H1 (cell line): Measurements from ENCODE around the gene TMLHE. TPM values are rescaled to one million over a fixed set of nuclear protein-coding genes. Genes with fewer than 3 reads are reported as not detected.

Source experiments
- CTCF ChIA-PET: fragments of 300-600 bp; sonication (Branson Sonifier 250); formaldehyde crosslinking; loops from one replicate; lab custom pipeline; 2021; ENCODE audit not compliant: partially characterized antibody; lab: Charles Lee
- POLR2A ChIA-PET: fragments of 300-600 bp; sonication (Branson Sonifier 250); formaldehyde crosslinking; loops from one replicate; lab custom pipeline; 2021; ENCODE audit warnings: inconsistent platforms; ENCODE audit not compliant: partially characterized antibody; lab: Charles Lee
- DNase-seq, 2 experiments: peaks; one replicate each; pipeline versions ENCODE4 v3.0.0 to v3.0.0-alpha.2; 2010 to 2022; ENCODE audit warnings: low spot score in 2 of 2, low read depth in 1 of 2, mixed read lengths in 1 of 2
- FAIRE-seq: peaks from 2 replicates; lab custom pipeline; 2011; peaks lifted over from hg19 to GRCh38; lab: Jason Lieb, UNC
- H2AFZ ChIP-seq: 2 replicates; pipeline ENCODE4 v1.8.1; 2012; ENCODE audit warnings: low read length, inconsistent platforms
- H2AK5ac ChIP-seq: 2 replicates; pipeline ENCODE4 v1.6.1; 2013; ENCODE audit warnings: low read depth, low read length
- H2BK120ac ChIP-seq: replicated peaks from 2 replicates; pipeline ENCODE3; 2013; ENCODE audit warnings: low read depth, low read length, inconsistent platforms
- H2BK12ac ChIP-seq: 2 replicates; pipeline ENCODE4 v1.6.1; 2013; ENCODE audit warnings: low read depth, low read length
- H2BK15ac ChIP-seq: 2 replicates; pipeline ENCODE4 v1.6.1; 2013; ENCODE audit warnings: low read length
- H2BK20ac ChIP-seq: 2 replicates; pipeline ENCODE4 v1.6.1; 2013; ENCODE audit warnings: low read length
- H2BK5ac ChIP-seq: 2 replicates; pipeline ENCODE4 v1.6.1; 2013; ENCODE audit warnings: low read depth, low read length
- H3K14ac ChIP-seq: 2 replicates; pipeline ENCODE4 v1.6.1; 2013; ENCODE audit warnings: inconsistent platforms; ENCODE audit not compliant: insufficient read length
- H3K18ac ChIP-seq: 2 replicates; pipeline ENCODE4 v1.6.1; 2013; ENCODE audit warnings: low read length; ENCODE audit errors: extremely low read depth
- H3K23ac ChIP-seq: 2 replicates; pipeline ENCODE4 v1.6.1; 2013; ENCODE audit warnings: inconsistent platforms; ENCODE audit not compliant: insufficient read length
- H3K23me2 ChIP-seq: 2 replicates; pipeline ENCODE4 v1.6.1; 2013; ENCODE audit warnings: low read depth, low read length
- H3K27ac ChIP-seq: 2 replicates; pipeline ENCODE4 v1.6.1; 2011; ENCODE audit warnings: low read depth, low read length, inconsistent platforms
- H3K27me3 ChIP-seq, 4 experiments: replicated peaks in 1 of 4; 1 replicate in 1 of 4; 2 replicates in 3 of 4; pipeline versions ENCODE4 v1.6.1 to v1.8.1; 2011 to 2013; ENCODE audit warnings: low read length in 3 of 4, mild to moderate bottlenecking in 3 of 4, inconsistent platforms in 2 of 4, mixed read lengths in 2 of 4, moderate library complexity in 1 of 4; ENCODE audit not compliant: control insufficient read depth in 3 of 4, insufficient read depth in 3 of 4; ENCODE audit errors: extremely low read depth in 1 of 4
- H3K36me3 ChIP-seq, 4 experiments: 2 replicates each; pipeline versions ENCODE4 v1.6.1 to v1.8.1; 2011 to 2013; ENCODE audit warnings: mild to moderate bottlenecking in 4 of 4, low read length in 3 of 4, moderate library complexity in 2 of 4, control low read depth in 1 of 4, inconsistent platforms in 1 of 4; ENCODE audit not compliant: insufficient read depth in 4 of 4, control insufficient read depth in 2 of 4
- H3K4ac ChIP-seq: replicated peaks from 2 replicates; pipeline ENCODE3; 2013; ENCODE audit warnings: low read length, low read depth, mixed read lengths, inconsistent platforms; ENCODE audit not compliant: insufficient read length
- H3K4me1 ChIP-seq, 4 experiments: replicated peaks in 1 of 4; 1 replicate in 1 of 4; 2 replicates in 3 of 4; pipeline versions ENCODE4 v1.6.1 to v1.8.1; 2011 to 2013; ENCODE audit warnings: low read length in 3 of 4, inconsistent platforms in 2 of 4, mixed read lengths in 1 of 4; ENCODE audit not compliant: insufficient read depth in 4 of 4, control insufficient read depth in 3 of 4
- H3K4me2 ChIP-seq, 2 experiments: 2 replicates each; pipeline versions ENCODE4 v1.6.1 to v1.8.1; 2011 to 2013; ENCODE audit warnings: low read depth in 2 of 2, low read length in 2 of 2, control low read depth in 1 of 2, inconsistent platforms in 1 of 2, mild to moderate bottlenecking in 1 of 2; ENCODE audit not compliant: insufficient read depth in 1 of 2
- H3K4me3 ChIP-seq, 4 experiments: fragments of 200-600, 300-600 bp in 1 of 4; sonication (generic), shearing (Covaris generic), sonication (Bioruptor Twin) in 1 of 4; 2 replicates each; pipeline versions ENCODE4 v1.5.1 to v1.8.1; 2011 to 2016; ENCODE audit warnings: low read length in 4 of 4, low read depth in 3 of 4, control low read depth in 2 of 4, inconsistent platforms in 2 of 4, mild to moderate bottlenecking in 2 of 4, mixed read lengths in 1 of 4, moderate library complexity in 1 of 4; ENCODE audit not compliant: insufficient read depth in 2 of 4; ENCODE audit errors: extremely low read depth in 1 of 4
- H3K56ac ChIP-seq: replicated peaks from 2 replicates; pipeline ENCODE3; 2013; ENCODE audit warnings: low read depth, mild to moderate bottlenecking, mixed read lengths, low read length, inconsistent platforms; ENCODE audit not compliant: insufficient read length
- H3K79me1 ChIP-seq: 2 replicates; pipeline ENCODE4 v1.6.1; 2013; ENCODE audit warnings: low read depth, low read length, control low read depth
- H3K79me2 ChIP-seq, 2 experiments: 2 replicates each; pipeline versions ENCODE4 v1.6.1 to v1.8.1; 2012 to 2013; ENCODE audit warnings: low read length in 2 of 2, mild to moderate bottlenecking in 2 of 2, inconsistent platforms in 1 of 2; ENCODE audit not compliant: insufficient read depth in 2 of 2, control insufficient read depth in 1 of 2
- H3K9ac ChIP-seq, 4 experiments: replicated peaks in 1 of 4; 1 replicate in 1 of 4; 2 replicates in 3 of 4; pipeline versions ENCODE4 v1.6.1 to v1.8.1; 2011 to 2013; ENCODE audit warnings: low read depth in 3 of 4, low read length in 3 of 4, control low read depth in 2 of 4, mild to moderate bottlenecking in 2 of 4, moderate library complexity in 2 of 4, inconsistent platforms in 1 of 4; ENCODE audit errors: extremely low read depth in 1 of 4
- H3K9me3 ChIP-seq, 2 experiments: 2 replicates each; pipeline versions ENCODE4 v1.6.1 to v1.8.1; 2012 to 2013; ENCODE audit warnings: mild to moderate bottlenecking in 2 of 2, moderate library complexity in 2 of 2, control low read depth in 1 of 2, inconsistent platforms in 1 of 2, low read depth in 1 of 2, low read length in 1 of 2, mixed read lengths in 1 of 2; ENCODE audit not compliant: insufficient read depth in 2 of 2
- H4K20me1 ChIP-seq, 2 experiments: replicated peaks in 1 of 2; 2 replicates each; pipeline versions ENCODE3 to v1.8.1; 2011 to 2013; ENCODE audit warnings: inconsistent platforms in 2 of 2, low read length in 2 of 2, mild to moderate bottlenecking in 1 of 2; ENCODE audit not compliant: insufficient read depth in 2 of 2, control insufficient read depth in 1 of 2
- H4K5ac ChIP-seq: 2 replicates; pipeline ENCODE4 v1.6.1; 2013; ENCODE audit warnings: low read length, low read depth, mixed read lengths, inconsistent platforms; ENCODE audit not compliant: insufficient read length
- H4K8ac ChIP-seq: 2 replicates; pipeline ENCODE4 v1.8.0; 2013; ENCODE audit warnings: mild to moderate bottlenecking, moderate library complexity, low read length, inconsistent platforms; ENCODE audit not compliant: insufficient read depth; ENCODE audit errors: extremely low read depth
- H4K91ac ChIP-seq: replicated peaks from 2 replicates; pipeline ENCODE3; 2013; ENCODE audit warnings: low read length, mixed read lengths, inconsistent platforms; ENCODE audit not compliant: insufficient read length
- BCL11A ChIP-seq, 2 experiments: IDR thresholded peaks; one replicate each; pipeline ENCODE4 v1.6.1; 2011; ENCODE audit warnings: low read depth in 2 of 2, low read length in 2 of 2, mild to moderate bottlenecking in 2 of 2
- CHD1 ChIP-seq: IDR thresholded peaks from 2 replicates; pipeline ENCODE4 v1.6.1; 2012; ENCODE audit warnings: low read depth, low read length, improper control_type of control experiment
- CHD2 ChIP-seq: IDR thresholded peaks from 2 replicates; pipeline ENCODE4 v1.6.1; 2012; ENCODE audit warnings: low read length, improper control_type of control experiment
- CREB1 ChIP-seq: IDR thresholded peaks from 2 replicates; pipeline ENCODE4 v1.6.1; 2012; ENCODE audit warnings: inconsistent platforms
- CTBP2 ChIP-seq: IDR thresholded peaks from 2 replicates; pipeline ENCODE4 v1.7.0; 2011; ENCODE audit warnings: borderline replicate concordance, mild to moderate bottlenecking, moderate library complexity, mixed read lengths, low read length; ENCODE audit not compliant: insufficient read depth, insufficient read length
- EGR1 ChIP-seq: IDR thresholded peaks from 2 replicates; pipeline ENCODE4 v1.6.1; 2011; ENCODE audit warnings: low read depth, low read length, borderline replicate concordance
- HDAC2 ChIP-seq, 2 experiments: fragments of 300-600 bp in 1 of 2; sonication (generic) in 1 of 2; IDR thresholded peaks; 2 replicates each; pipeline ENCODE4 v1.6.1; 2011 to 2012; ENCODE audit warnings: low read depth in 2 of 2, low read length in 2 of 2, mild to moderate bottlenecking in 2 of 2, moderate library complexity in 2 of 2, borderline replicate concordance in 1 of 2, inconsistent platforms in 1 of 2
- HDAC6 ChIP-seq: IDR thresholded peaks from one replicate; pipeline ENCODE4 v1.7.1; 2012; ENCODE audit warnings: low read depth, mild to moderate bottlenecking, inconsistent platforms, low read length, moderate library complexity
- JUN ChIP-seq: IDR thresholded peaks from 2 replicates; pipeline ENCODE4 v1.6.1; 2011; ENCODE audit warnings: low read depth, mild to moderate bottlenecking, improper control_type of control experiment, low read length
- JUND ChIP-seq: IDR thresholded peaks from 2 replicates; pipeline ENCODE4 v1.6.1; 2011; ENCODE audit warnings: mild to moderate bottlenecking, improper control_type of control experiment, low read length
- POLR2AphosphoS5 ChIP-seq: IDR thresholded peaks from 2 replicates; pipeline ENCODE4 v1.6.1; 2011; ENCODE audit warnings: low read depth, low read length
- RFX5 ChIP-seq: IDR thresholded peaks from 2 replicates; pipeline ENCODE4 v1.6.1; 2011; ENCODE audit warnings: low read depth, low read length, improper control_type of control experiment, borderline replicate concordance
- RNF2 ChIP-seq: fragments of 200-900, 300-1000 bp; sonication (generic); IDR thresholded peaks from 2 replicates; pipeline ENCODE4 v1.7.1; 2016; ENCODE audit warnings: borderline replicate concordance, low read depth, mild to moderate bottlenecking, antibody characterized with exemption, low read length; ENCODE audit not compliant: poor library complexity, severe bottlenecking; ENCODE audit errors: missing control alignments
- SP1 ChIP-seq: IDR thresholded peaks from 2 replicates; pipeline ENCODE4 v1.6.1; 2011; ENCODE audit warnings: low read depth, low read length
- TAF7 ChIP-seq: optimal IDR thresholded peaks from 2 replicates; pipeline ENCODE3; 2011; ENCODE audit warnings: low read depth, mild to moderate bottlenecking, inconsistent platforms, low read length, moderate library complexity, borderline replicate concordance
- TCF12 ChIP-seq: IDR thresholded peaks from 2 replicates; pipeline ENCODE4 v1.6.1; 2011; ENCODE audit warnings: low read depth, mild to moderate bottlenecking, low read length
- polyA plus RNA-seq, 7 experiments: library from polyadenylated mRNA; depleted of rRNA in 3 of 7; stranded (reverse) in 5 of 7; unstranded in 2 of 7; fragments of >200 nt in 5 of 7; fragments of 200-250 nt in 2 of 7; gene quantifications; 1 replicate in 5 of 7; 2 replicates in 1 of 7; 4 replicates in 1 of 7; pipeline versions ENCODE4 v1.2.1 to v1.2.3, GENCODE V29; 2011 to 2013; ENCODE audit warnings: missing spikeins in 2 of 7, mixed read lengths in 2 of 7
- total RNA-seq: library from RNA; stranded (reverse); fragmentation: NEBNext Ultra II Directional; extraction: Animal tissue kit (Norgen Biotek cat#: 25700); gene quantifications from 2 replicates; pipeline ENCODE4 v1.2.1, GENCODE V29; 2021

TMLHE gene
- total and polyA plus RNA-seq, 2 of the 8 experiments (the other 6 are each of a cell fraction or from before 2014, with no cell fraction given): 9.1 to 10.3 TPM

GRCh38 chrX:155637714-155638113 lies 25.0 kb upstream of the TMLHE start:
- Histone ChIP-seq H2BK120ac (no peak overlapping the region), H3K27me3 (no peaks in the 10 kb centered on the region), H4K5ac (no peak overlapping the region), H3K27ac (no peak overlapping the region), H2AK5ac (no peak overlapping the region), H2BK5ac (no peak overlapping the region), H3K4me3 (no peak overlapping the region), H2AFZ (no peak overlapping the region), H3K9ac (no peak overlapping the region), H4K91ac (no peak overlapping the region), H3K4me2 (no peak overlapping the region), H3K4me1 (peaks cover 0 to 3% (median under 1%) of the 10 kb centered on the region in 4 experiments; a peak in 2 of 7 replicates), H3K79me1 (no peaks in the 10 kb centered on the region), H2BK12ac (no peak overlapping the region), H3K14ac (no peak overlapping the region), H2BK20ac (no peak overlapping the region), H3K4ac (no peak overlapping the region), H4K8ac (no peak overlapping the region), H3K56ac (no peak overlapping the region), H3K9me3 (no peaks in the 10 kb centered on the region), H3K36me3 (no peaks in the 10 kb centered on the region), H3K79me2 (no peaks in the 10 kb centered on the region), H4K20me1 (no peaks in the 10 kb centered on the region), H3K18ac (no peak overlapping the region), H3K23me2 (no peaks in the 10 kb centered on the region), H2BK15ac (no peak overlapping the region), H3K23ac (no peak overlapping the region)
- FAIRE-seq: no peak
- CTCF ChIA-PET: no interaction called here
- no peak for DNase-seq
- POLR2A ChIA-PET: no interaction called here
- TF ChIP-seq CTBP2: no peak
- TF ChIP-seq TCF12: no peak
- TF ChIP-seq JUND: no peak
- TF ChIP-seq RFX5: no peak
- no peak for TF ChIP-seq RNF2
- TF ChIP-seq HDAC2 (IDR thresholded peaks at IDR 0.05; ENCODE audit: borderline replicate concordance in 1 of 2, low read depth in 2 of 2, low read length in 2 of 2): no peak
- TF ChIP-seq JUN: no peak
- no peak for TF ChIP-seq SP1
- no peak for TF ChIP-seq HDAC6
- TF ChIP-seq CREB1: no peak
- no peak for TF ChIP-seq BCL11A (IDR thresholded peaks at IDR 0.05; ENCODE audit: low read depth in 2 of 2, low read length in 2 of 2)
- TF ChIP-seq CHD2: no peak
- no peak for TF ChIP-seq TAF7
- TF ChIP-seq EGR1: no peak
- TF ChIP-seq POLR2AphosphoS5: no peak
- no peak for TF ChIP-seq CHD1
